ENCODE data around the gene PLXDC1.

- TF ChIP-seq CTCF (IDR thresholded peaks at IDR 0.05) (no peak), POLR2AphosphoS5 (IDR thresholded peaks at IDR 0.05) (no peak)
These were observed 21.6 kb upstream of the PLXDC1 start for GRCh38 chr17:39173080-39173479.
